SK-N-MC (cell line): ENCODE results near the gene NBEA.

Source experiments
- EZH2 ChIP-seq: fragments of 200-600 bp; sonication (generic); IDR thresholded peaks from one replicate; pipeline ENCODE4 v1.6.1; 2017; ENCODE audit warnings: antibody characterized with exemption
- POLR2AphosphoS5 ChIP-seq: IDR thresholded peaks from 2 replicates; pipeline ENCODE4 v1.6.1; 2012; ENCODE audit warnings: mild to moderate bottlenecking, low read depth, low read length, borderline replicate concordance

DNA sequence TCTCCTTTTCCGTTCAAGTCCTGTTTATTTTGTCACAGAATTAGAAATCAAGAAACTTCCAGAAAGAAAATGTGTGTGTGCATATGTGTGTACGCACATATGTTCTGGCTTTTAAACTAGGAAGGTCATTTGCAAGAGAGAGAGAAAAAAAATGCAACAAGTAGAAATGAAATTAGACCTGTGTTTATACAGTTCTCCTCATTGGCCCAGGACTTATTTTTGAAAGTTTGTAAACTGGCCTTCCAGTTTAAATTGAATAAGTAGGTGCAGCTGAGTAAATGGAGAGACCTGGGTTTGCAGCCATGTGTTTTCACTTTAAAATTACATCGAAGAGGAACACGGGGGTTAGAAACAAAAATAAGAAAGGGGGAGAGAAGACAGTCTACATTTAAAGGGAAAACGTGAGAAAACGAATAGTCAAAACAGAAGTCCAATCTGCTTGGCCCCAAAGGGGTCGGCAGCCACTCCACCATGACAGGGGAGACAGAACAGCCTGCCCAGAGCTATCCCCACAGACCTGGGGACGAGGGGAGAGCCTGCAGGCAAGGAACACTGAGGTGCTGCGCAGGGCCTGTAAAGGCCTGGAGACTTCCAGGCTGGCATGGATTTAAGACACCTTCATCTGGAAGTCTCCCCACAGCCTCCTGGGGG, 751.2 kb downstream of the NBEA start:
- no peak for TF ChIP-seq EZH2
- TF ChIP-seq POLR2AphosphoS5: no peak
